Measurements from ENCODE around the gene RDH5.

- TF ChIP-seq POLR2AphosphoS5 (IDR thresholded peaks at IDR 0.05; ENCODE audit: low read depth, low read length) (no peak), POU2F2 (IDR thresholded peaks at IDR 0.05; ENCODE audit: low read depth, low read length) (no peak), POLR2A (IDR thresholded peaks at IDR 0.05; ENCODE audit: low read depth, low read length) (no peak)
These were observed 26.7 kb downstream of the RDH5 start for GRCh38 chr12:55746913-55747231.
